Natural killer cell treated with Interleukin-12 subunit alpha and Interleukin-12 subunit beta and Interleukin-15 and Interleukin-18, amount 100 ng/mL, for 72 hours (primary cell): ENCODE data around the gene TSEN2. TPM values are rescaled to one million over a fixed set of nuclear protein-coding genes. Genes with fewer than 3 reads are reported as not detected.
"Not testable (repeated sequence)": the region's sequence is repeated elsewhere in the genome, so short reads cannot be mapped to it uniquely, and the experiment has no call there.

ENCODE experiments used
- ATAC-seq, 2 donors: fragments of 150-1000 bp; cut with Tn5 transposase in 1 of 2; sonication (Bioruptor Pico), chemical (Tn5 transposase) in 1 of 2; 2 replicates each; pipeline ENCODE4 v1.10.0; 2021
- DNase-seq: peaks from one replicate; pipeline ENCODE4 v3.0.0; 2022; ENCODE audit warnings: low spot score
- H3K27ac Mint-ChIP-seq, 2 donors: 1 replicate in 1 of 2; 2 replicates in 1 of 2; pipeline ENCODE4 v1.8.0; 2022; ENCODE audit warnings: mixed read lengths in 2 of 2, mild to moderate bottlenecking in 1 of 2, moderate library complexity in 1 of 2
- H3K27me3 Mint-ChIP-seq, 2 donors: 1 replicate in 1 of 2; 2 replicates in 1 of 2; pipeline ENCODE4 v1.8.0; 2022; ENCODE audit warnings: mixed read lengths in 2 of 2
- H3K36me3 Mint-ChIP-seq: one replicate; pipeline ENCODE4 v1.8.0; 2022; ENCODE audit warnings: mixed read lengths
- H3K4me1 Mint-ChIP-seq, 2 donors: 1 replicate in 1 of 2; 2 replicates in 1 of 2; pipeline ENCODE4 v1.8.0; 2022; ENCODE audit warnings: low read depth in 2 of 2, mixed read lengths in 2 of 2, mild to moderate bottlenecking in 1 of 2
- H3K4me3 Mint-ChIP-seq: one replicate; pipeline ENCODE4 v1.8.0; 2022; ENCODE audit warnings: mixed read lengths
- H3K9me3 Mint-ChIP-seq: 2 replicates; pipeline ENCODE4 v1.8.0; 2022; ENCODE audit warnings: mixed read lengths
- total RNA-seq, 2 donors: library from RNA; stranded (reverse); gene quantifications; one replicate each; pipeline ENCODE4 v1.2.3, GENCODE V29; 2022

The TSEN2 gene
- total RNA-seq, 2 donors from 2014 or later: 12.9 to 32.1 TPM

DNA sequence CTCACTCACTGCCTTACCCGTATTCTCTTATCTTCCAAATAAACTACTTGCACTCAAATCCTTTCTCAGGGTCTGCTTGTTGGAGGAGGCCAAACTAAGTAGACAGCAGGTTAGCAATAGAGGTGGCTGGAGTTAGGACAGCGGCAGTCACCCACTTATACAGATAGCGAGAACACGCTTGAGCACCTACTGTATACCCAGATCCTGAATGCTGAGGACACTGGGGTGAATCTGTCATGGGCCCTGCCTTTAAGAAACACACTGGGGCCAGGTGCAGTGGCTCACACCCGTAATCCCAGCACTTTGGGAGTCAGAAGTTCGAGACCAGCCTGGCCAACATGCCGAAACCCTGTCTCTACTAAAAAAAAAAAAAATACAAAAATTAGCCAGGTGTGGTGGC, 38.0 kb upstream of the TSEN2 start:
- Mint-ChIP-seq H3K36me3 (no peaks in the 10 kb centered on the region), H3K4me1 (no peaks in the 10 kb centered on the region), H3K4me3 (no peak overlapping the region), H3K27ac (no peak overlapping the region), H3K9me3 (no peaks in the 10 kb centered on the region), H3K27me3 (peaks cover 7 to 27% of the 10 kb centered on the region in 2 donors)
- ATAC-seq: no peak
- no peak for DNase-seq

DNA sequence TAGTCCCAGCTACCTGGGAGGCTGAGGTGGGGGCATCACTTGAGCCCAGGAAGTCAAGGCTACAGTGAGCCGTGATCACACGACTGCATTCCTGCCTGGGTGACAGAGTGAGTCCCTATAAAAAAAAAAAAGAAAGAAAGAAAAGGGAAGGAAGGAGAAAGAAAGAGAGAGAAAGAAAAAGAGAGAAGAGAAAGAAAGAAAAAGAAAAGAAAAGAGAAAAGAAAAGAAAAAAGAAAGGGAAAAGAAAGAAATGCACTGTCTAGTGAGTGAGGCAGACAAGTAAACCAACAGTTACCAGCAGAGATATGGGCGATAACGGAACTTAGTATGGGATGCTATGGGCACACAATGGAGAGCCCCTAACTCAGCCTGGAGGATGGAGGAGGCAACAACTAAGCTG, 37.2 kb upstream of the TSEN2 start:
- H3K9me3 Mint-ChIP-seq: no peaks in the 10 kb centered on the region
- H3K27me3 Mint-ChIP-seq: peaks cover 7 to 27% of the 10 kb centered on the region in 2 donors
- no peak overlapping the region for H3K4me3 Mint-ChIP-seq
- H3K36me3 Mint-ChIP-seq: no peaks in the 10 kb centered on the region
- ATAC-seq: no peak
- no peak overlapping the region for H3K27ac Mint-ChIP-seq
- no peaks in the 10 kb centered on the region for H3K4me1 Mint-ChIP-seq
- DNase-seq: no peak

DNA sequence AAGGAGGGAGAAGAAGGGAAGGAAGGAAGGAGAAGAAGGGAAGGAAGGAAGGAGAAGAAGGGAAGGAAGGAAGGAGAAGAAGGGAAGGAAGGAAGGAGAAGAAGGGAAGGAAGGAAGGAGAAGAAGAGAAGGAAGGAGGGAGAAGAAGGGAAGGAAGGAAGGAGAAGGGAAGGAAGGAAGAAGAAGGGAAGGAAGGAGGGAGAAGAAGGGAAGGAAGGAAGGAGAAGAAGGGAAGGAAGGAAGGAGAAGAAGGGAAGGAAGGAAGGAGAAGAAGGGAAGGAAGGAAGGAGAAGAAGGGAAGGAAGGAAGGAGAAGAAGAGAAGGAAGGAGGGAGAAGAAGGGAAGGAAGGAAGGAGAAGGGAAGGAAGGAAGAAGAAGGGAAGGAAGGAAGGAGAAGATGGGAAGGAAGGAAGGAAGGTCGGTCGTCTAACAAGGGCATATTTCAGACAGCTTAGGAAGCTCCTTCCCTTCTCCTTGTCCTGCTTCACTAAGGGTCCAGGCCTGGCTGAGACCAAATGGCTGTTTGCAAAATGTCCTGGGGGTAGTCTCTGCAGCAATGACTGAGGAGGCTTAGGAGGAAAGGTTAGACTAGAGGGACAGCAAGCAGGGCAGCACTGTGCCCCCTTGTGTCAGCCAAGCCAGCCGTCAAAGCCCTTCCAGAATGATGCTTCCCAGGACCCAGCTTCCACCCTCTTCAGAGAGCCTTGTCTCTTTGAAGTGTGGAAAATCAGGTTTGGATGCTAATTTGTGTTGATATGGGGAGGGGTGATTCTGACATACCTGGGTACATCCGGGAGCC, 35.7 kb upstream of the TSEN2 start:
- H3K4me3 Mint-ChIP-seq, DNase-seq, H3K27ac Mint-ChIP-seq, H3K9me3 Mint-ChIP-seq, H3K36me3 Mint-ChIP-seq, H3K4me1 Mint-ChIP-seq, ATAC-seq: not testable (repeated sequence)
- H3K27me3 Mint-ChIP-seq: peaks cover 3 to 18% of the 10 kb centered on the region in 2 donors

DNA sequence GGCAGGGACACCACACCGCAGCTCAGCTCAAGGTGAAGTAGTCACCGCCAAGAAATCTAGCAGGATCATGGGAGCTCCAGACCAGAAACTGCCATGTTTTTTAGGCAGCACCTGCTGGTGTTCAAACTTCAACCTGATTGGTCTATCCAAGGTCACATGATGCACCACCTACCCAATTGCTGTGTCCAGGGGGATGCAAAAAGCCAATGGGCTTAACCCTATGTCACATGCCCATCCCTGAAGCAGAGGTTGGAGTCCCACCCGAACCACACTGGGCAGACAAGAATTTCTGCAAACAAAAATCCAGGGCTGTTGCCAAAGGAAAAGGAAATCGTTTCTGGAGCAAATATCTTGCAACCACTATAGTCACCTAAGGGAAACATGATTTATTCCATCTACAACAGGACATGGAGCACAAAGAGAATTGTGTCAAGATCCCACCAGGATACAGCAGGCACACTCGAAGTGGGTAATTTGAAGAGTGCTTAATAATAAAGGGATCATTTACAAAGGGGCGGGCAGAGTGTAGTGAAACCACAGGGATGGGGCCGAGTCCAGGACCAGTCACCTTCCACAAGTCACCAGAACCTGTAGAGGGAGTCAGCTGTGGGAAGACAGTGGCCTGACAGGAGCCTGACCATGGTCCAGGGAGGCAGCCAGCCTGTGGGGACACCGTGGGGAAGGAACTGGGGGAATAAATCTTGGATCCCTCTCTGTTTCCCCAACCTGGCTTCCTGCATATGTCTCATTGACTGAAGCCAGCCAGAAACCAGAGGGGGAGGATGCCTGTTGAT, 34.2 kb upstream of the TSEN2 start:
- Mint-ChIP-seq H3K36me3 (no peaks in the 10 kb centered on the region), H3K9me3 (no peaks in the 10 kb centered on the region), H3K27ac (no peak overlapping the region), H3K4me1 (peaks cover 0 to 6% of the 10 kb centered on the region in 2 donors), H3K4me3 (no peak overlapping the region), H3K27me3 (peaks cover 3 to 14% of the 10 kb centered on the region in 2 donors)
- no peak for DNase-seq
- no peak for ATAC-seq

DNA sequence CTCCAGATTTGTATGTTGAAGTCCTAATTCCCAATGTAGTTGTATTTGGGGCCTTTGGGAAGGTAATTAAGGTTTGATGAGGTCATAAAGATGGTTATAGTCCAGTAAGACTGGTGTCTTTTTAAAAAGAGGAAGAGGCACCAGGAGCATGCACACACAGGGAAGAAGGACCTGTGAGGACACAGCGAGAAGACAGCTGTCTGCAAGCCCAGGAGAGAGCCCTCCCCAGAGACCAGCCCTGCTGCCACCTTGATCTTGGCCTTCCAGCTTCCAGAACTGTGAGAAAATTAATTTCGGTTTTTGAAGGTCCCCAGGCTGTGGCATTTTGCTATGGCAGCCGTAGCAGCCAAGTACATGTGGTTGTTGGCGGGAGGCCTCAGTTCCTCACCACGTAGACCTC, 32.8 kb upstream of the TSEN2 start:
- no peak for DNase-seq
- H3K4me3 Mint-ChIP-seq: no peak overlapping the region
- ATAC-seq: no peak
- no peaks in the 10 kb centered on the region for H3K9me3 Mint-ChIP-seq
- H3K27ac Mint-ChIP-seq: no peak overlapping the region
- no peaks in the 10 kb centered on the region for H3K36me3 Mint-ChIP-seq
- H3K4me1 Mint-ChIP-seq: peaks cover 0 to 6% of the 10 kb centered on the region in 2 donors
- H3K27me3 Mint-ChIP-seq: peaks cover 0 to 8% of the 10 kb centered on the region in 2 donors

DNA sequence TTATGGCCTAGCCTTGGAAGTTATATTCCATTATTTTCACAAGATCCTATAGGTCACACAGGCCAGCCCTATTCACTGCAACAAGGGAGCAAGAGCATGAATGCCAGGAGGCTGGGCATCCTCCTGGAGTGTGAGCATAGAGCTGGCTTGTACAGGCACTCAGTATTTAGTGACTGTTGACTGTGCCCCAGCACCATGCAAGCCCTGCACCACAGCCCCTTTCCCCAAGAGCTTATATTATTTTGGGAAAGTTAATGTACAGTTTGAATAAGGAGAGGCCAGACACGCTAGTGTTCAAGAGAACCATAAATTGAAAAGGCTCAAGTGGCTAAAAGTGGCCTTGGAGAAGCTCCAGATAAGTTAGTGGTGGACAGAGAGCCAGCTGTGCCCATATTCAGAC, 32.3 kb upstream of the TSEN2 start:
- ATAC-seq: no peak
- DNase-seq: no peak
- Mint-ChIP-seq H3K36me3 (no peaks in the 10 kb centered on the region), H3K27ac (no peak overlapping the region), H3K4me3 (no peak overlapping the region), H3K9me3 (no peaks in the 10 kb centered on the region), H3K27me3 (peaks cover 0 to 7% of the 10 kb centered on the region in 2 donors), H3K4me1 (peaks cover 0 to 6% of the 10 kb centered on the region in 2 donors)

DNA sequence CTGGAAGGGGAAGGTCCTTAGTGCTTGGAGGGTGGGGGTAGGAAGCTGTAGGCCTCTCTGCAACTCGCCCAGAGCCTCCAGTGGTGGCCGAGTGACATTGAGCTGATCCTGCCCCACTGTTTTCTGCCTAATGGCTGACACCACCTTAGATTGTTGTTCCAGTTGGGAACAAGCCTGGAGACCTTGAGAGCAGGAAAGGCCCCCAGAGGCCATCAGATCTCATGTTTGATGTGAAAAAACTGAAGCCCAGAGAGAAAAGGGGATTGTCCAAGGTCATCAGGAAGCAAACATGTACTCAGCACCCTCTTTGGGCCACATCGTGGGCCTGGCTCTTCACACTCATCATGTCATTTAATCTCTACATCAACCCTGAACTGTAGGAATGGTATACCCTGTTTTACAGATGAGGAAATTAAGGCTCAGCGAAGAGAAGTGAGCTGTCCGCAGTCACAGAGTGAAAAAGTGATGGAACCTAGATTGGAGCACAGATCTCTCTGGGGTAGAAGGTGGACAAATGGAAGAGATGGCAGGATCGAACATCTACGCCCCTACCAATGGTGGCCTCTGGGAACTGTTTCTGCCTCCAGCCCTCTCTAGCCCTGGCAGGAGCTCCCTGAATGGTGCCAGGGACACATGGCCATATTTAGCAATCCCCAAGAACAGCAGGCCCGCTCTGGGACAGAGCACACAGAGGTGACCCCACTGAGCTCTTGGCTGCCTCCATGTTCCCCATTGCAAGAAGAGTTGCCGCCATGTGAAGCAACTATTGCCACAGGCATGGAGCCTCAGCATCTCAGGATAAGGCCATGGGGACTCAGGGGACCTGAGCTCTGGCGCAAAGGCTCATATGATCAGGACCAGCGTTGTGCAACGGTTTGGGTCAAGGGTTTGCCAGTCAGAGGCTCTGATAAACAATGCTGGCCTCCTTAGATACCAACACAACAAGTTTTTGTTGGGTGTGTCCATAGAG, 31.6 kb upstream of the TSEN2 start:
- peaks cover 0 to 6% of the 10 kb centered on the region in 2 donors for H3K27me3 Mint-ChIP-seq
- no peak for ATAC-seq

DNA sequence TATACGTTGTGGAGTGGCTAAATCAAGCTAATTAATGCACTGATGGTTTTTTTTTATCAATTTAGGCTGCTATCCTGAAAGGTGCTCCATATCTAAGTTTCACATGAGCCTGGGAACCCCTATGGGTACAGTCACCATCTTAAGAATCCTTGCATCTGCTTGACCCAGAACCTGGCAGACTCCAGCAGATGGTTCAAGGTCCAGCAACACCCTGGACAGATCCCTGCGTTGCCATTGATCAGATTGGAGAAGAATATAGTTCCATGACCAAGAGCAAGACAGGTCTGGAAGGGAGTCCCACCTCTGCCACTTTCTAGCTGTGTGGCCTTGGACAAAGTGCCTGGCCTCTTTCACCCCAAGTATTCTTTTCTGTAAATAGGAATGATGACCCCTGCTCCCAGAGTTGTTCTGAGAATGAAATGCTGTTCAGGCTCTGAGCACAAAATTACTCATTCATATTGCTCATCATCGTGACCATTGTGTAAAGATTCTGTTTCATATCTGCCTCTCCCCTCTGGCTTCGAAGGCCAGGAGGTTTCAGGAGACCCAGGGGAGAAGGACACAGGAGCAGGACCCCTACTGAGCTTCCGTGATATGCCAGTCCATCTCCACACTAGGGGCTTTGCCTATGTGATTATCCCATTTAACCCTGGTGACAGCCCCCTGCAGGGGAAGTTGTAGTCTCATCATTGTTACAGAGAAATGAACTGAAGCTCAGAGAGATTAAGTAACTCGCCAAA, 30.0 kb upstream of the TSEN2 start:
- H3K27ac Mint-ChIP-seq: no peak overlapping the region
- H3K4me3 Mint-ChIP-seq: no peak overlapping the region
- ATAC-seq: peak in 1 of 2 donors; percentile 19
- peaks cover 0 to 6% of the 10 kb centered on the region in 2 donors for H3K4me1 Mint-ChIP-seq
- DNase-seq: no peak
- peaks cover 0 to 4% of the 10 kb centered on the region in 2 donors for H3K27me3 Mint-ChIP-seq
- no peaks in the 10 kb centered on the region for H3K9me3 Mint-ChIP-seq
- H3K36me3 Mint-ChIP-seq: no peaks in the 10 kb centered on the region

More for the DNA sequence above, 31.6 kb upstream of the TSEN2 start:
- no peaks in the 10 kb centered on the region for H3K36me3 Mint-ChIP-seq
- H3K27ac Mint-ChIP-seq: no peak overlapping the region
- no peak for DNase-seq
- peaks cover 0 to 6% of the 10 kb centered on the region in 2 donors for H3K4me1 Mint-ChIP-seq
- no peaks in the 10 kb centered on the region for H3K9me3 Mint-ChIP-seq
- no peak overlapping the region for H3K4me3 Mint-ChIP-seq

DNA sequence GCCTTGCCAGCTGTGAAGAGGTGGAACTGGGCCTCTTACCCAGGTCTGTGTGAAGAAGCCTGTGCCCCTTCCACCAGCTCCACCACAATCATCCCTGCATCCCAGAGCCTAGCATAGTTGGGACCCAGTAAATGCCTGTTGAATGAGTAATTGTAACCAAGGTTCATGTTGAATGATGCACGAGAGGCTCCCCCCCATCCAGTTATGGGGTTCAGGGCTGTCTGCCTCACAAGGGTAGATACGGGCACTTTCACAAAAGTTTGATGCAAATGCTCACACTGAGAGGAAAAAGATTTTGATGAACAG, 29.5 kb upstream of the TSEN2 start:
- Mint-ChIP-seq H3K36me3 (no peaks in the 10 kb centered on the region), H3K27me3 (peaks cover 0 to 4% of the 10 kb centered on the region in 2 donors), H3K4me1 (peaks cover 0 to 6% of the 10 kb centered on the region in 2 donors), H3K4me3 (no peak overlapping the region), H3K27ac (no peak overlapping the region), H3K9me3 (no peaks in the 10 kb centered on the region)
- DNase-seq (no peak), ATAC-seq (peak in 1 of 2 donors; percentile 35)

DNA sequence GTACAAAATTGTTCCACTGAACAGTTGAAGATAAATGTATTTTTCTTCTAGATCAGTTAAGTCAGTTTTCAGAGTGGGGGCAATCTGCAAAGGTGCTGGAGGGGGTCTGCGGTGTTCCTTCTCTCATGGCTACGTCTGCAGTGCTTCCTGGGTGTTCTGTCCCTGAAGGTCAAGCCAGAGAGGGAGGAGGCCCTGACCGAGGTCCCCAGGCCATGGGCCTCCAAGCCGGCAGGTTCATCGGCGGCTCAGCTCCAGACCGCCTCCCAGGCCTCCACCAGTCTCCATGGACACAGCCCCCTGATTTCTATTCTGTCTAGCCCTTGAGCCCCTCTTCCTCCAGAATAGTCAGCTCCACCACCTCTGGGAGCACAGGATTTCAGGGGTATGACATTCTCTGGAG, 28.5 kb upstream of the TSEN2 start:
- Mint-ChIP-seq H3K27me3 (peaks cover 0 to 4% of the 10 kb centered on the region in 2 donors), H3K4me3 (no peak overlapping the region), H3K27ac (no peak overlapping the region), H3K4me1 (peaks cover 0 to 6% of the 10 kb centered on the region in 2 donors), H3K9me3 (no peaks in the 10 kb centered on the region), H3K36me3 (no peaks in the 10 kb centered on the region)
- no peak for DNase-seq
- no peak for ATAC-seq

DNA sequence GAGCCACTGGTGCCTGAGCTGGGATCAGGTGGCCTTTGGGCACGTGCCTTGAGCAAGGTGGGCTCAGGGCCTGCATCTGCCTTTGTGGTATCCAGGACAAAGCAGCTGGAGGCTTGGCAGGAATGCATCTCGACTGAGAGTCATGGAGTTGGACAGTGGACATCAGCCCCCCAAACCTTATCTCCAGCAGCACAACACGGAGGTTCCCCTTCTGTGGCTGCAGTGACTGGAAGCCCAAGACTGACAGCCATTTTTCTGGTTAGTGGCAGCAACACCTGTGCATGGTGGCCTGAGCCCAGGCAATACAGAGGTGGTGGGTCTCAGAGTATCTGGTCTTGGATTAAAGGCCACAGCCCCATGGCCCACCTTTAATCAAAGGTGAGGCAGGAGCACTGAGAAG, 27.8 kb upstream of the TSEN2 start:
- H3K4me1 Mint-ChIP-seq: peaks cover 0 to 6% of the 10 kb centered on the region in 2 donors
- ATAC-seq: peak in 1 of 2 donors; percentile 37
- peaks cover 0 to 7% of the 10 kb centered on the region in 2 donors for H3K27me3 Mint-ChIP-seq

DNA sequence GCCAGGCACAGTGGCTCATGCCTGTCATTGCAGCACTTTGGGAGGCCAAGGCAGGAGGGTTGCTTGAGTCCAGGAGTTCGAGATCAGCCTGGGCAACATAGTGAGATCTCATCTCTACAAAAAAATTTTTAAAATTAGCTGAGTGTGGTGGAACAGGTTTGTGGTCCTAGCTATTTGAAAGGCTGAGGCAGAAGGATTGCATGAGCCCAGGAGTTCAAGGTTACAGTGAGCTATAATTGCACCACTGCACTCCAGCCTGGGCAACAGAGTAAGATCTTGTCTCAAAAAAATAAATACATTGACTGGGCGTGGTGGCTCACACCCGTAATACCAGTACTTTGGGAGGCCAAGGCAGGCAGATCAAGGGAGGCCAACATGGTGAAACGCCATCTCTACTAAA, 26.9 kb upstream of the TSEN2 start:
- H3K36me3 Mint-ChIP-seq, H3K4me1 Mint-ChIP-seq, H3K9me3 Mint-ChIP-seq, ATAC-seq, H3K27ac Mint-ChIP-seq, DNase-seq, H3K27me3 Mint-ChIP-seq, H3K4me3 Mint-ChIP-seq: not testable (repeated sequence)

More for the DNA sequence above, 27.8 kb upstream of the TSEN2 start:
- no peak for DNase-seq
- Mint-ChIP-seq H3K36me3 (no peaks in the 10 kb centered on the region), H3K27ac (no peak overlapping the region), H3K9me3 (no peaks in the 10 kb centered on the region), H3K4me3 (no peak overlapping the region)

DNA sequence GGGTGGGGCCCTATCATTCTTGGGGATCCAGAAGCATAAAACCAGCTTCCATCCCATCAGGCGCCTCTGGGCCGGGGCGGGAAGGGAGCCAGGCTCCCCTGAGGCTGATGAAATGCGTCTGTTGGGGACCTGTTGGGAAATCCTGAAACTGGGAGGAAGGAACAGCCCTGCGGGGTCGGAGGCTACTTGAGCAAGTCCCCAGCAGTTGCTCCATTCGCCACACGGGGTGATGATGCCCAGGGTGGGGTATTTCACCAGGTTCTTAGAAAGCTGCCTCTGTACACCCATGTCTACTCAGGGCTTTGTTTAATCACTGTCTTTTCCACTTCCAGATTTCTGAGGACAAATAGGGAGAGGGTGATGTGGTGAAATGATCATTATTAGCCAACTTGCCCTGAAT, 25.4 kb upstream of the TSEN2 start:
- Mint-ChIP-seq H3K9me3 (no peaks in the 10 kb centered on the region), H3K36me3 (no peaks in the 10 kb centered on the region), H3K4me3 (no peak overlapping the region), H3K27ac (no peak overlapping the region), H3K27me3 (peaks cover 0 to 7% of the 10 kb centered on the region in 2 donors), H3K4me1 (peaks cover 0 to 6% of the 10 kb centered on the region in 2 donors)
- ATAC-seq (peak in 1 of 2 donors; percentile 17), DNase-seq (no peak)
